GM18907 (cell line): ENCODE measurements around the gene CAPRIN1.

Experiments used
- ATAC-seq: cut with Tn5 transposase; IDR thresholded peaks from one replicate; pipeline ENCODE4 v1.9.1; 2021; ENCODE audit warnings: mild to moderate bottlenecking, moderate library complexity; ENCODE audit not compliant: unreplicated experiment

CAPRIN1 gene, protein sequence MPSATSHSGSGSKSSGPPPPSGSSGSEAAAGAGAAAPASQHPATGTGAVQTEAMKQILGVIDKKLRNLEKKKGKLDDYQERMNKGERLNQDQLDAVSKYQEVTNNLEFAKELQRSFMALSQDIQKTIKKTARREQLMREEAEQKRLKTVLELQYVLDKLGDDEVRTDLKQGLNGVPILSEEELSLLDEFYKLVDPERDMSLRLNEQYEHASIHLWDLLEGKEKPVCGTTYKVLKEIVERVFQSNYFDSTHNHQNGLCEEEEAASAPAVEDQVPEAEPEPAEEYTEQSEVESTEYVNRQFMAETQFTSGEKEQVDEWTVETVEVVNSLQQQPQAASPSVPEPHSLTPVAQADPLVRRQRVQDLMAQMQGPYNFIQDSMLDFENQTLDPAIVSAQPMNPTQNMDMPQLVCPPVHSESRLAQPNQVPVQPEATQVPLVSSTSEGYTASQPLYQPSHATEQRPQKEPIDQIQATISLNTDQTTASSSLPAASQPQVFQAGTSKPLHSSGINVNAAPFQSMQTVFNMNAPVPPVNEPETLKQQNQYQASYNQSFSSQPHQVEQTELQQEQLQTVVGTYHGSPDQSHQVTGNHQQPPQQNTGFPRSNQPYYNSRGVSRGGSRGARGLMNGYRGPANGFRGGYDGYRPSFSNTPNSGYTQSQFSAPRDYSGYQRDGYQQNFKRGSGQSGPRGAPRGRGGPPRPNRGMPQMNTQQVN

DNA sequence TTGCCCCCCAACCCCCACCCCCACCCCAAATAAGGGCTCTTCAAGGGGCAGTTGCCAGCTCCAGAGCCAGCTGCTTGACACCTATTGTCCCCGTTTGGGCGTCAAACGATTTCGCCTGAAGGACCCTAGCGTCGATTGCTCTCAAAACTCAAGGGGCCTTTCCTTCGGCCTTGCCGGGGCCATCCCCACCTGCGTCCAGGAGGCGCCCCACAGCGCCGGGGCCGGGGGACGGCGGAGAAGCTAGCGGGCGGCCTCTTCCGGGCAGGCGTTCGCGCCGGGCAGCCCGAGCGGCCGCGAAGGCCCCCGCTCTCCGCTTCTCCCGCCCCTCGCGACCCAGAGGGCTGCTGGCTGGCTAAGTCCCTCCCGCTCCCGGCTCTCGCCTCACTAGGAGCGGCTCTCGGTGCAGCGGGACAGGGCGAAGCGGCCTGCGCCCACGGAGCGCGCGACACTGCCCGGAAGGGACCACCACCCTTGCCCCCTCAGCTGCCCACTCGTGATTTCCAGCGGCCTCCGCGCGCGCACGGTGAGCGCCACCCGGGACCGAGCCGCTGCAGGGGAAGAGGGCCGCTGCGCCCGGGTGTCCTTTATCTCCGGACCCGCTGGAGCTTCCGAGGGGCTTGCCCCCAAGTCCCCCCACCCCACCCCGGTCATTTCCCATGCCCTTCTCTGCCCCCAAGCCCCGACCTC lies at the start of gene CAPRIN1:
Gene CAPRIN1 (plus strand): TSS at position 383 of the 687 bp plus-strand sequence. CDS start 690 bp downstream, outside the sequence.
- ATAC-seq, result peak; percentile 61

DNA sequence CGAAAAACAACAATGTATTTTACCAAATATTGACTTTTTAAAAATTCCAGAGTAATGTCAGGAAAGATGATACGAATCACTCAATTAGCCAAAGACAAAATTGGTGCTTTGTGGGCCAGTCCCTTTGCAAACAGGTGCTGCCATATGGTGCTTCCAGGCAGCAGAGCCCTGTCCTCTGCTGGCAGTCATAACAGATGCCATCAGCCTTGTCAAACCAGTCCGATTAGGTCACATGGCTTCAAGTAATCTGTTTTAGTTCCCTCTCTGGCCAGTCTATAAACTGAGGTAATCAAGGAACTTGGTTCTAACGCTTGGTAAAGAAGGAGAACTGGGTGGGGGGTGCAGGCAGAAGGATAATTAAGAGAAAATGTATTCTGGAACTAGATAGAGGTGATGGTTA lies 49.1 kb upstream of the CAPRIN1 start:
- ATAC-seq, result no peak

DNA sequence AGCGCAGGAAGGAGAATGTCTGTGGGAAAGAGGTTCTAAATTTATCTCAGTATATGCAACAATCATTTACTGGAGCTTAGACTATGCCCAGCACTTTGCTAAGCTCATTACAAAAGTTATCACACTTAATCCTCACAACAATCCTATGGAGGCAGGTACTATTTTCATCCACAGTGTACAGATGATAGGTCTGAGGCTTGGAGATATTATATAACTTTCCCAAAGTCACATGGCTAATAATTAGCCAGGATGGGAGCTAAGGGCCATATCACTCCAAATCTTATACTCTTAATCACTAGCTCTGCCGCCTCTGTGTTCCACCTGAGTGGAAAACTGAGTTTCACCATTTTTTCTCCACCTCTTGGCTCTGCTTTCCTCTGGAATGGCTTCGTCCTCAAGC lies 47.3 kb upstream of the CAPRIN1 start:
- ATAC-seq, result no peak

DNA sequence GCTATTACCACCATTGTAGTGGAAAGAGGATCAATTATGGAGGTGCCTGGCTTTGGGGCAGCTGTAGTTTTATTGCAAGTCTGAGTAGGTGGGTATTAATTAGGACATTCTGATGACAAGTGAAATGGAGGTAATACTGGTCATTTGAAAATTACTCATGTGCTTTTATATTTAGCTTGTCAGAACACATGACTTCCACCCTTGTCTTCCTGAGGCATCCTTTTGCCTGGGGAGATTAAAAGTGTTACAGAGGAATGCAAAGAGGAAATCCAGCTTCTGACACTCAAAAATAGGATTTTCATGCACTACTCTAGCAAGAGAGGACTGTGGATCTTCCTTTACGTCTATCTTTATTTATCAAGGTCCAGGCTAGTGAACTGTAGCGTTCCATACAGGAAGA lies 44.7 kb upstream of the CAPRIN1 start:
- ATAC-seq, result no peak

DNA sequence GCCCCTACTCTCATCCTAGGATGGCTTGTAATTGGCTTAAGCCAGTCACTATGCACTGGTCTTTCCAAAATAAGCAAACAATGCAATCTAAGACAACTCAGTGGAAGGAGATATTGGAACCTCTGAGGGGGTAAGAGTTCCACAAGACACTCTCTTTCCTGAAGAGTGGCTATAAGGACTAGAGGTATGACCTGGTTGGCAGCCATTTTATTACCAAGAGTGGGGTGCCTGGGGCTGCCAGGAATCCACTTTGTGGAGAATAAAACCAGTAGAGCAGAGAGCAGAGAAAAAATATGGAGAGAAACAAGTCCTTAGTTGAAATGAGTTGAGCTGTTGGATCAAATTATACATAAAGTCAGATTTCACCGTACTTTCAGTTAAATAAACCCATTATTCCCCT lies 38.8 kb upstream of the CAPRIN1 start:
- no peak for ATAC-seq

DNA sequence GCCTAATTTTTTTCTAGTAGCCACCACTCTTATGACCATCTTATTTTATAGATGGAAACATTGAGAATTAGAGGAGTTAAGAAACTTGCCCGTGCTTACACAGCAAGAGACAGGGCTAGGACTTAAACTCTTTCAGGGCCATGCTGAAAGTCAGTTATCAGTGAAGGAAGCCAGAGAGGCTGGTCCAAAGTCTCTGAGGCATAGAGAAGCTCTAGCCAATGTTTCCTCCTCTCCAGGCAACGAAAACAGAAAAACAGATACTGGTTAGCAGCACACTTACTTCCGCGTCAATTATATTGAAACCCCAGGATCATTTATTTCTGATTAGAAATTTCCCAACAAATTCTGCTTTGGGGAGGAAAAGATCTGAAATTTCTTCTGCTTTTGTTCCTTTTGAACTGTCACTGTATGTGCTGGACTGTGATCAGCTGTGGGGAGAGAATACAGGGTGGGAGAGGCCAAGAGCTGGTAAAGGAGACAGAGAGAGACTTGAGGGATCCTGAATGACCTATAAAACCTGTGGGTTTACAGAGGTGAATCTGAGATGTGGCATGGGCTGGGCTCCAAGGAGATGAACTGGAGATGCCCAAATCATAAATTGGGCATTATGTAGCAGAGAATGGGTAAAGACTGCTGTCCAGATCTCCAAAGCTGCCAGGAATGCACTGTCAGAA lies 37.5 kb upstream of the CAPRIN1 start:
- no peak for ATAC-seq

DNA sequence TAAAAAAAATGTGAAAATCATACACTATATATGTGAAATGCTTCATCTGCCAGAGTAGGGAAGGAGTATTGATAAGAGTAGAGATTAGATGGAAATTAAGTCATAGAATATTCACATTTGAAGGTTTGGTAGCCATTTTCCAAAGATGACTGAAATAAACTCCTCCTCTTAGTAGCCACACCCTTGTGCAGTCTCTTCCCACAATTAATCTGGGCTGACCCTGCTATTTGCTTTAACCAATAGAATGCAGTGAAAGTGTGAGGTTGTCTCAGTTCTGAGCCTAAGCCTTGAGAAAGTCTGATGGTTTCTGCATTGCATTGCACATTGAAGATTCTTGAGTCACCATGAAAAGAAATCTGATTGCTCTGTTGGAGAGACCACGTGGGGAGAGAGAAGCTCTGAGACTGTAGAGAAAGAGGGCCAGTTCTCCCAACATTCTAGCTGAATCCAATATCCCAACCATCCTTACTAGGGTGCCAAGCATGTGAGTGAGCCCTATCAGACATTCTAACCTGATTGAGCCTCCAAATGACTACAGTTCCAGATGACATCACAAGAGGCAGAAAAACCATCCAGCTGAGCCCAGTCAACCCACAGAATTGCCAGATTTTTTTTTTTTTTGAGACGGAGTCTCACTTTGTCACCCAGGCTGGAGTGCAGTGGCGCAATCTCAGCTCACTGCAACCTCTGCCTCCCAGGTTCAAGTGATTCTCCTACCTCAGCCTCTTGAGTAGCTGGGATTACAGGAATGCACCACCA lies 29.4 kb upstream of the CAPRIN1 start:
- no peak for ATAC-seq

DNA sequence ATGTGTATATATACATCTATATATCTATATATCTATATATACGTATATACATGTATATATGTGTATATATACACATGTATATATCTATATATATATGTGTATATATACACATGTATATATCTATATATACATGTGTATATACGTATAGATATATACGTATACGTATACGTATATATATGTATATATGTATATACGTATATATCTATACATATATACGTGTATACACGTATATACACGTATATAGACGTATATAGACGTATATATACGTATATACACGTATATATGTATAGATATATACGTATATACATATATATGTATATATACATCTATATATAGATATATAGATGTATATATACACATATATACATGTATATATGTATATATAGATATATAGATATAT lies 25.1 kb upstream of the CAPRIN1 start:
- ATAC-seq, result no peak

DNA sequence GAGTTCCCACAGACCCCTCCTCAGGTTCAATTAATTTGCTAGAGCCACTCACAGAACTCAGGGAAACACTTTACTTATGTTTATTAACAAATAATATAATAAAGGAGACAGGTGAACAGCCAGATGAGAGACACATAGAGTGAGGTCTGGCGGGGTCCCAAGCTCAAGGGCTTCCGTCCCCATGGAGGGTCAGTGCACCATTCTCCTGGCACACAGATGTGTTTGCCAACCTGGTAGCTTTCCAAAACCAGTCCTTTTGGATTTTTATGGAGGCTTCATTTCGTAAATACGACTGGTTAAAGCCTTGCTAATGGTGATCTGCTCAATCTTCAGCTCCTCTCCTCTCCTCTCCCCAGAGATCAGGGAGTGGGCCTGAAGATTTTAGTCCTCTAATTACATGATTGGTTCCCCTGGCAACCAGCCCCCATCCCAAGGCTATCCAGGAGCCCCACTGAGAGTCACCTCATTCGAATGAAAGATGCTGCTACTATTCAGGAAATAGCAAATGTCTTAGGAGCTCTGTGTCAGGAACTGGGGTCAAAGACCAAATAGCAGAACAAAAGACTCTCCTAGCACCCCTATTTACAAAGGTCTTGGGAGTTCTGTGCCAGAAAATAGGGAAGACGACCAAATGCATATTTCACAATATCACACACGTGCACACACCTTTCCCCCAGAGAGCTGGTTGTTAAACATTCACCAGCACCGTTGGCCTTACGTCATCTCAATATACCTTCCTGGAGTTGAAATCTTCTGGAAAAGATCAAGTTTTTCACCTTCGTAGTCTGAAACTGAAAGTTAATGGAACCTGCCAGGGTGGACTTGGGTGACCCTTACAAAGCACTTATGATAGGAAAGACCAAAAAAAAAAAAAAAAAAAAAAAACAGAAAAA lies 23.8 kb upstream of the CAPRIN1 start:
- ATAC-seq, result no peak

DNA sequence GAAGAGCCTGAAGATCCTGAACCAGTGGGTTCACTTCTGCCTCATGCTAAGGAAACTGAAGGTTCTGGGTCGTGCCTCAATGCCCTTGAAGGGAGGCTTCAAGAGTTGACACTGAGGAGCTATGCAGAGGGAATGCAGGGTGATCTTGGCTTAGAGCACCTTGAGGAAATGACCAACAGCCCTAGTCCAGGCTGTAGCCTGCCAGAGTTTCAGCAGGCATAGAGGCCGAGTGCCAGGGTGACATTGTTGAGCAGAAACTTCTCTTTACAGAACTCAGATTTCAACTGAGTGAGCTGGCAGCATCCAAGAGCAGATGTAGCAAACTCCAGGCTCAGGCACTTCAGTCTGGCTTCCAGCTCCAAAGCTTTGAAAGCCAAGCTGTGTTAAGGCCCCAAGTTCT lies 23.1 kb upstream of the CAPRIN1 start:
- no peak for ATAC-seq

DNA sequence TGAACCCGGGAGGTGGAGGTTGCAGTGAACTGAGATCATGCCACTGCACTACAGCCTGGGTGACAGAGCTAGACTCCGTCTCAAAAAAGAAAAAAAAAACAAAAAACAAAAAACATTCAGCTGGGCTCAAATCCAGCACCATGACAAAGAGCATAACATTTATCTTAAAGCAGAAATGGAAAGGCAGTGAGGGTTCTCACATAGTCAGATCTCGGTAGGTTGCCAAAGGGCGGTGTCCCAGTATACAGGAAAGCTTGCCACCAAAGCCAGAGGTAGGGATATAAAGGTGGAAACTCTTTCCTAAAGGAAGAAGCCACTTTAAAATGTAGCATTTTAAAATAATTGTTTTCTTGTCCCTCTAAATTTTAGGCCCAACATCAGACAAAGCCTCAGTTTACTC lies 22.4 kb upstream of the CAPRIN1 start:
- no peak for ATAC-seq

DNA sequence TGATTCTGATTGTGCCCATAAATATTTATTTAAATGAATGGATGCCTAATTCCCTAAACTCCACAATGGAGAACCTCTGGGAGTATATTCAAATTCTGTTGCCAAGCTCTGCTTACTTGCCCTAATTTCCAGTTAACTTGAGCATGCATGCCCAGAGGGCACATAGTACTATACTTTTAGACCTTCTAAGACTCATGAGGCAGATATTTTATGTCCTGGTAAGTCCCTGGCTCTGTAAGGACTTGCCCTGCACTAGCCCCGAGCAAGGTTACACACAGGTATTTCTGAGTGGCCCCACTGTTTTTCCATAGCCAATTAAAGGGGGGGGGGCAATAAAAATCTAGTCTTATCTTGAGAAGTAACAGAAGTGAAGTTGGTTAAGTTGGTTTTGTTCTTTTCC lies 21.1 kb upstream of the CAPRIN1 start:
- ATAC-seq, result no peak

DNA sequence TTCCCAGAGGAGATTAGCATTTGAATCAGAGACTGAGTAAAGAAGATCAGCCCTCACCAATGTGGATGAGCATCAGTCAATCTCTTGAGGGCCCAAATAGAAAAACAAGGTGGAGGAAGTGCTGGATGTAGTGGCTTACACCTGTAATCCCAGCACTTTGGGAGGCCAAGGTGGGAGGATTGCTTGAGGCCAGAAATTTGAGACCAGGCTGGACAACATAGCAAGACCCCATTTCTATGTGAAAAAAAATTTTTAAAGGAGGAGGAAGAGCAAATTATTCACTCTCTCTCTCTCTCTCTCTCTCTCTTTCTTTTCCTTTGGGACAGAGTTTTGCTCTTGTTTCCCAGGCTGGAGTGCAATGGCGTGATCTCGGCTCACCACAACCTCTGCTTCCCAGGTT lies 18.1 kb upstream of the CAPRIN1 start:
- ATAC-seq, result no peak

DNA sequence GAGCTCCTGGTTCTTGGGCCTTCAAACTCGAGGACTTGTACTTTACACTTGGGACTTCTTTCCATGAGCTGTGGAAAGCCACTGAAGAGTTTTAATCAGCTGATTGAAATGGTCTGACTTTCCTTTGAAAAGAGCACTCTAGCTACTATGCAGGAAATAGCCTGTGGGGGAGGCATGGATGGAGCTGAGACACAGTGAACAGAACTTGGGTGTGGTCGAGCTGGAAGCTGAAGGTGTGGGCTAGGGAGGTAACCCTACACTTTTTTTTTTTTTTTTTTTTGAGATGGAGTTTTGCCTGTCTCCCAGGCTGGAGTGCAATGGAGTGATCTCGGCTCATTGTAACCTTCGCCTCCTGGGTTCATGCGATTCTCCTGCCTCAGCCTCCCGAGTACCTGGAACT lies 17.5 kb upstream of the CAPRIN1 start:
- no peak for ATAC-seq

DNA sequence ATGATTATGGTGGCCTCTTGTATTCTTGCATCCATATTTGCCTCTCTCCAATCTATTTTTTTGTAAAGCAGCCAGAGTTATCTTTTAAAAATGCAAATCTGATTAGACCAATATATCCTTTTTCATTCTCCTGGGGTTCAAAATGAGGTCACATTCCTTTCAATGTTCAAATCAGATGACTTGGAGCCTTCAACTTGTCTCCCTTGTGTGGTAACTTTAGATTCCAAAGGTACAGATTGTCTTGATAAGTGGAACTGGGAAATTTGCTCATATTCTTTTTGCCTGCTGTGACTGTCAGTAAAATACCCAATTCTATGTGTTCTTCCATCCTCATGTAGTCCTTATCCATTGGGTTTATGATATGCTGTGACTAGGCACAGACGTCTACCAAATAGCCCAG lies 15.1 kb upstream of the CAPRIN1 start:
- no peak for ATAC-seq

DNA sequence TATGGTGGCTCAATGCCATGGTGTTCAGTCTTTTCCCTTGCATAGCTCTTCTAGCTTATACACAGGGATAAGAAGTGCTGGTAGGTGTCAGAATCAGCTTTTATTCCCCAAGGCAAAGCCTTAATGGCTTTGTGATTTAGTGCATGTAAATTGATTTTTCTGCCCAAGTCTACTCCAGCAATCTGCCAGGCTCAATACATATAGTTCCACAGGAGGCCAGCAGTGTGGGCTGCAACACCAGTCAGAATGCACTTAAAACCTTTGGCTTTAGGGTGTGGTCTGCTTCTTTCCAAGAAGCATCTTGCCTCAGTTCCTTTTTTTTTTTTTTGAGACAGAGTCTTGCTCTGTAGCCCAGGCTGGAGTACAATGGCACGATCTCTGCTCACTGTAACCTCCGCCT lies 14.5 kb upstream of the CAPRIN1 start:
- no peak for ATAC-seq

DNA sequence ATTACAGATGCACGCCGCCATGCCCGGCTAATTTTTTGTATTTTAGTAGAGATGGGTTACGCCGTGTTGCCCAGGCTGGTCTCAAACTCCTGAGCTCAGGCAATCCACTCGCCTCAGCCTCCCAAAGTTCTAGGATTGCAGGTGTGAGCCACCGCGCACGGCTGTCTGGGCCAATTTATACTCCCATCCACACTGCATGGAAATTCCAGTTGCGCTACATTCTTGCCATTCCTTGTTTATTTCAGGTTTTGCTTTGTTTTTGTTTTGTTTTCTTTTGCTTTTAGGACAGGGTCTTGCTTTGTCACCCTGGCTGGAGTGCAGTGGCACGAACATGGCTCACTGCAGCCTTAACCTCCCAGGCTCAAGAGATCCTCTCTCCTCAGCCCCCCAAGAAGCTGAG lies 11.0 kb upstream of the CAPRIN1 start:
- no peak for ATAC-seq

DNA sequence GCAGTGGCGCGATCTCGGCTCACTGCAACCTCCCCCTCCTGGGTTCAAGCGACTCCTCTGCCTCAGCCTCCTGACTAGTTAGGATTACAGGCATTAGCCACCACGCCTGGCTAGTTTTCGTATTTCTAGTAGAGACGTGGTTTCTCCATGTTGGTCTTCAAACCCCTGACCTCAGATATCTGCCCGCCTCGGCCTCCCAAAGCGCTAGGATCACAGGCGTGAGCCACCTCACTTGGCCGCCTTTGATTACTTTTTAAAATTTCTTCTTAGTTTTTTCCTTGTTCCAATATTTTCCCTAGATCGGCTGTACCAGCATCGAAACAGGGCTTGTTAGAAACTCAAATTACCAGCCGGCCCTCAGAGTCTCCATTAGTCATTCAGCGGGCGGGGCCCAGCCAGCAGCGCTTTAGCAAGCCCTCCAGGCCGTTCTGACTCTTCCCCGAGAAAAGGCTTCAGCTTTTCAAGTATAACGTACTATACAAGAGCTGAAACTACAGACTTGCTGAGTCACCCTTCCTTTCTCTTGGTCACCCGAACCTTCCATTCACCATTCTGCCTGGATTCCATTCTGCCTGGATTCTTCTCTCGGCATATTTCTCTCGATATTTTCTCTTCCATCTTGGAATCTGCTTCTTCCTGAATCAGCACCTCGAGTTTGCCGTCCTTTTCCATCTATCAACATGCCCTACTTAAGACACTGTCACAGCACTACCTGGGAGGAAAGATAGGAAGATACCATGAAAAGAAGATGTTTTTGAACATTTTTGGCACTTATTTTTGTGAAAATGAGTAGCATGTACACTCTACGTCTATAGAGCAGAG lies 6.7 kb upstream of the CAPRIN1 start:
- no peak for ATAC-seq

DNA sequence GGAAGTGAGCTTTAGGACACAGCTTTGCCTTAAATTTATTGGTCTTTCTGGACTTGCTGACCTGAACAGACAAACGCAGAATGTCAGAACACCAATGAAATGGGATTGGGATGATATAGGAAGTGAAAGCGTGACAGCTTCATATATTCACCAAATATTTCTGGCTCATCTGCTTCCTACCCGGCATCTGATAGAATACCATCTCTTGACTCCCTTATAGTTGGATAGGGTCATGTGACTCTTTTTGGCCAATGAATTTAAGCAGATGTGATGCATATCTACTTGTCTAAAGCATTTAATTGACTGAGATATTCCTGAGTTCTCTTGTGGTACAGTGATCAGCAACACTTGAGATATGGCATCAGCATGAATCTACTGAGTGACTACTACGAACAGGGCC lies 2.5 kb upstream of the CAPRIN1 start:
- no peak for ATAC-seq
